ENCODE data around the gene C6orf15. TPM values are rescaled to one million over a fixed set of nuclear protein-coding genes. Genes with fewer than 3 reads are reported as not detected.

Gene C6orf15
- total RNA-seq, 4 donors from 2014 or later = not detected

- in situ Hi-C loops (cut with MboI; ENCODE audit: low sequenced_read_pairs in 4 of 4) = loop anchor here (5.0 to 10.0 kb wide), 6 partner anchors 48 to 306 kb away; no protein-coding TSS in a partner anchor
- no peaks in the 10 kb centered on the region for H3K27me3 ChIP-seq
- ATAC-seq = no peak
- H3K36me3 ChIP-seq = peaks cover 0 to 9% of the 10 kb centered on the region in 2 donors
- H3K9me3 ChIP-seq = no peaks in the 10 kb centered on the region
- H3K4me1 ChIP-seq = no peaks in the 10 kb centered on the region
- DNase-seq = no peak
- no peak within 1 kb of the TSS for H3K4me3 ChIP-seq
- TF ChIP-seq CTCF (IDR thresholded peaks at IDR 0.05 in 4 of 5, conservative IDR thresholded peaks at IDR 0.05 in 1 of 5) (no peak), POLR2A (IDR thresholded peaks at IDR 0.05) (no peak)
- H3K27ac ChIP-seq = no peak within 1 kb of the TSS
- intact Hi-C loops (cut with DNase I; ENCODE audit: low total_unique reads) = no loop called here
Observed at GRCh38 chr6:31138982-31139381, 26.6 kb upstream of the C6orf15 start, which contains the start of gene PSORS1C2. Gene PSORS1C2 (minus strand): TSS chr6:31139066. CDS start chr6:31139026, 40 bp downstream.

GRCh38 chr6:31135710-31136109, 23.3 kb upstream of the C6orf15 start:
- no peak overlapping the region for H3K4me3 ChIP-seq
- DNase-seq (no peak), ATAC-seq (no peak)
- H3K4me1 ChIP-seq = no peaks in the 10 kb centered on the region
- no peak overlapping the region for H3K27ac ChIP-seq
- no peaks in the 10 kb centered on the region for H3K27me3 ChIP-seq
- intact Hi-C loops (cut with DNase I; ENCODE audit: low total_unique reads) = no loop called here
- in situ Hi-C loops (cut with MboI; ENCODE audit: low sequenced_read_pairs in 4 of 4) = loop anchor here (5.0 to 10.0 kb wide), 6 partner anchors 52 to 309 kb away; no protein-coding TSS in a partner anchor
- H3K9me3 ChIP-seq = no peaks in the 10 kb centered on the region
- no peaks in the 10 kb centered on the region for H3K36me3 ChIP-seq
- no peak for TF ChIP-seq CTCF (IDR thresholded peaks at IDR 0.05 in 4 of 5, conservative IDR thresholded peaks at IDR 0.05 in 1 of 5)
- no peak for TF ChIP-seq POLR2A (IDR thresholded peaks at IDR 0.05)

GRCh38 chr6:31132806-31133205, 20.4 kb upstream of the C6orf15 start:
- DNase-seq = no peak
- H3K27me3 ChIP-seq = no peaks in the 10 kb centered on the region
- H3K36me3 ChIP-seq = no peaks in the 10 kb centered on the region
- H3K27ac ChIP-seq = no peak overlapping the region
- H3K4me3 ChIP-seq = no peak overlapping the region
- in situ Hi-C loops (cut with MboI; ENCODE audit: low sequenced_read_pairs in 4 of 4) (loop anchor here in 2 of 4 donors (10.0 kb wide), 2 partner anchors 62 to 312 kb away; no protein-coding TSS in a partner anchor), intact Hi-C loops (cut with DNase I; ENCODE audit: low total_unique reads) (no loop called here)
- ATAC-seq = no peak
- no peaks in the 10 kb centered on the region for H3K4me1 ChIP-seq
- H3K9me3 ChIP-seq = no peaks in the 10 kb centered on the region
- no peak for TF ChIP-seq CTCF (IDR thresholded peaks at IDR 0.05 in 4 of 5, conservative IDR thresholded peaks at IDR 0.05 in 1 of 5)
- no peak for TF ChIP-seq POLR2A (IDR thresholded peaks at IDR 0.05)

- Histone ChIP-seq H3K27ac (no peak overlapping the region), H3K9me3 (no peaks in the 10 kb centered on the region), H3K36me3 (no peaks in the 10 kb centered on the region), H3K4me3 (no peak overlapping the region), H3K27me3 (no peaks in the 10 kb centered on the region), H3K4me1 (no peaks in the 10 kb centered on the region)
- ATAC-seq = no peak
- no peak for DNase-seq
- TF ChIP-seq CTCF (IDR thresholded peaks at IDR 0.05 in 4 of 5, conservative IDR thresholded peaks at IDR 0.05 in 1 of 5) (no peak), POLR2A (IDR thresholded peaks at IDR 0.05) (no peak)
- intact Hi-C loops (cut with DNase I; ENCODE audit: low total_unique reads) (no loop called here), in situ Hi-C loops (cut with MboI; ENCODE audit: low sequenced_read_pairs in 4 of 4) (loop anchor here in 2 of 4 donors (10.0 kb wide), 2 partner anchors 63 to 313 kb away; no protein-coding TSS in a partner anchor)
Observed at GRCh38 chr6:31131595-31131994, 19.2 kb upstream of the C6orf15 start.

- TF ChIP-seq CTCF (IDR thresholded peaks at IDR 0.05 in 4 of 5, conservative IDR thresholded peaks at IDR 0.05 in 1 of 5) = no peak
- no peak for TF ChIP-seq POLR2A (IDR thresholded peaks at IDR 0.05)
- intact Hi-C loops (cut with DNase I; ENCODE audit: low total_unique reads) (no loop called here), in situ Hi-C loops (cut with MboI; ENCODE audit: low sequenced_read_pairs in 4 of 4) (loop anchor here in 2 of 4 donors (10.0 kb wide), 2 partner anchors 64 to 314 kb away; no protein-coding TSS in a partner anchor)
- no peaks in the 10 kb centered on the region for H3K9me3 ChIP-seq
- H3K36me3 ChIP-seq = no peaks in the 10 kb centered on the region
- no peak overlapping the region for H3K4me3 ChIP-seq
- no peak overlapping the region for H3K27ac ChIP-seq
- ATAC-seq (no peak), DNase-seq (no peak)
- no peaks in the 10 kb centered on the region for H3K4me1 ChIP-seq
- no peaks in the 10 kb centered on the region for H3K27me3 ChIP-seq
Observed at GRCh38 chr6:31130751-31131150, 18.4 kb upstream of the C6orf15 start.

Data from gastrocnemius medialis (tissue), 4 donors.